HEK293 (cell line): Measurements from ENCODE around the gene SGSM2.
A peak's percentile ranks its signal among the peaks of the same experiment; 100 is the strongest.

Source experiments
- CTCF ChIA-PET: fragments of 350-600 bp; formaldehyde crosslinking; extraction: SDS; loops from one replicate; lab custom pipeline; 2021; ENCODE audit warnings: antibody characterized with exemption; lab: Yijun Ruan, JAX
- POLR2A ChIA-PET: fragments of 300-600 bp; formaldehyde crosslinking; extraction: SDS; loops from one replicate; lab custom pipeline; 2020; ENCODE audit warnings: antibody characterized with exemption, inconsistent platforms; lab: Yijun Ruan, JAX
- H3K27ac ChIP-seq: fragments of 200-500 bp; sonication (Bioruptor generic); 2 replicates; pipeline ENCODE4 v1.5.1; 2014; ENCODE audit warnings: low read depth, low read length, control low read depth, inconsistent platforms; ENCODE audit errors: extremely low read depth
- H3K36me3 ChIP-seq, 2 experiments: fragments of 200-500 bp in 1 of 2; sonication (Bioruptor generic) in 1 of 2; 1 replicate in 1 of 2; 2 replicates in 1 of 2; pipeline ENCODE4 v1.5.1; 2014 to 2017; ENCODE audit warnings: inconsistent platforms in 2 of 2, low read length in 2 of 2; ENCODE audit not compliant: control insufficient read depth in 2 of 2, insufficient read depth in 1 of 2
- H3K4me1 ChIP-seq: fragments of 200-500 bp; sonication (Bioruptor generic); 2 replicates; pipeline ENCODE4 v1.5.1; 2014; ENCODE audit warnings: mild to moderate bottlenecking, low read length, inconsistent platforms; ENCODE audit not compliant: control insufficient read depth, insufficient read depth
- H3K4me3 ChIP-seq: 2 replicates; pipeline ENCODE4 v1.5.1; 2011; ENCODE audit warnings: low read depth, mild to moderate bottlenecking, control low read depth, low read length, moderate library complexity
- H3K9me3 ChIP-seq: fragments of 200-500 bp; sonication (Bioruptor generic); 2 replicates; pipeline ENCODE4 v1.5.1; 2014; ENCODE audit warnings: low read depth, low read length, inconsistent platforms; ENCODE audit not compliant: control insufficient read depth, insufficient read depth
- GLI4 ChIP-seq: fragments of 450-650 bp; formaldehyde crosslinking; IDR thresholded peaks from 2 replicates; pipeline ENCODE4 v1.5.1; 2016; ENCODE audit warnings: missing biosample characterization, missing genetic modification characterization
- IKZF3 ChIP-seq: fragments of 450-650 bp; IDR thresholded peaks from 2 replicates; pipeline ENCODE4 v1.5.0; 2018; ENCODE audit warnings: missing biosample characterization, mild to moderate bottlenecking, missing genetic modification characterization, moderate library complexity
- KLF10 ChIP-seq: fragments of 450-650 bp; IDR thresholded peaks from 2 replicates; pipeline ENCODE4 v1.5.1; 2018; ENCODE audit warnings: missing biosample characterization, mild to moderate bottlenecking, missing genetic modification characterization
- KLF8 ChIP-seq: fragments of 450-650 bp; formaldehyde crosslinking; IDR thresholded peaks from 2 replicates; pipeline ENCODE4 v1.5.1; 2016; ENCODE audit warnings: missing biosample characterization, missing genetic modification characterization
- MYNN ChIP-seq: fragments of 450-650 bp; formaldehyde crosslinking; IDR thresholded peaks from 2 replicates; pipeline ENCODE4 v1.5.1; 2016; ENCODE audit warnings: missing biosample characterization, missing genetic modification characterization, borderline replicate concordance
- SCRT2 ChIP-seq: fragments of 450-650 bp; formaldehyde crosslinking; IDR thresholded peaks from 2 replicates; pipeline ENCODE4 v1.5.1; 2016; ENCODE audit warnings: missing biosample characterization, missing genetic modification characterization
- ZBTB48 ChIP-seq: fragments of 450-650 bp; formaldehyde crosslinking; IDR thresholded peaks from 2 replicates; pipeline ENCODE4 v1.5.1; 2016; ENCODE audit warnings: missing biosample characterization, missing genetic modification characterization
- ZBTB8A ChIP-seq: fragments of 450-650 bp; formaldehyde crosslinking; IDR thresholded peaks from 2 replicates; pipeline ENCODE4 v1.5.1; 2016; ENCODE audit warnings: missing biosample characterization, missing genetic modification characterization
- ZEB2 ChIP-seq: fragments of 450-650 bp; formaldehyde crosslinking; IDR thresholded peaks from 2 replicates; pipeline ENCODE4 v1.5.1; 2016; ENCODE audit warnings: missing biosample characterization, missing genetic modification characterization
- ZNF19 ChIP-seq: fragments of 450-650 bp; formaldehyde crosslinking; IDR thresholded peaks from 2 replicates; pipeline ENCODE4; 2016; ENCODE audit warnings: missing biosample characterization, missing genetic modification characterization, low read depth
- ZNF366 ChIP-seq: fragments of 450-650 bp; formaldehyde crosslinking; conservative IDR thresholded peaks from 2 replicates; pipeline ENCODE4 v1.5.1; 2016; ENCODE audit warnings: missing biosample characterization, missing genetic modification characterization
- ZNF37A ChIP-seq: fragments of 450-650 bp; IDR thresholded peaks from 2 replicates; pipeline ENCODE4 v1.5.1; 2018; ENCODE audit warnings: missing biosample characterization, missing genetic modification characterization
- ZNF629 ChIP-seq: fragments of 450-650 bp; formaldehyde crosslinking; IDR thresholded peaks from 2 replicates; pipeline ENCODE4 v1.5.1; 2017; ENCODE audit warnings: missing biosample characterization, missing genetic modification characterization
- ZNF654 ChIP-seq: fragments of 450-650 bp; formaldehyde crosslinking; IDR thresholded peaks from 2 replicates; pipeline ENCODE4 v1.5.1; 2016; ENCODE audit warnings: low read depth, missing biosample characterization, missing genetic modification characterization
- ZNF677 ChIP-seq: fragments of 450-650 bp; IDR thresholded peaks from 2 replicates; pipeline ENCODE4 v1.5.0; 2018; ENCODE audit warnings: missing biosample characterization, mild to moderate bottlenecking, missing genetic modification characterization, moderate library complexity
- TF ChIP-seq, protein P1 (sequence below): fragments of 450-650 bp; formaldehyde crosslinking; IDR thresholded peaks from 2 replicates; pipeline ENCODE4 v1.5.1; 2016; ENCODE audit warnings: missing biosample characterization, missing genetic modification characterization, borderline replicate concordance
- TF ChIP-seq, protein P2 (sequence below): fragments of 450-650 bp; formaldehyde crosslinking; IDR thresholded peaks from 2 replicates; pipeline ENCODE4 v1.5.1; 2016; ENCODE audit warnings: missing biosample characterization, missing genetic modification characterization
- TF ChIP-seq, protein P3 (sequence below): fragments of 450-650 bp; formaldehyde crosslinking; IDR thresholded peaks from 2 replicates; pipeline ENCODE4 v1.5.1; 2016; ENCODE audit warnings: missing biosample characterization, missing genetic modification characterization
- TF ChIP-seq, protein P4 (sequence below): sonication (generic); formaldehyde crosslinking; IDR thresholded peaks from 2 replicates; pipeline ENCODE4 v1.8.1; 2022; ENCODE audit warnings: mild to moderate bottlenecking, moderate library complexity, missing genetic modification reagents

The SGSM2 gene

DNA sequence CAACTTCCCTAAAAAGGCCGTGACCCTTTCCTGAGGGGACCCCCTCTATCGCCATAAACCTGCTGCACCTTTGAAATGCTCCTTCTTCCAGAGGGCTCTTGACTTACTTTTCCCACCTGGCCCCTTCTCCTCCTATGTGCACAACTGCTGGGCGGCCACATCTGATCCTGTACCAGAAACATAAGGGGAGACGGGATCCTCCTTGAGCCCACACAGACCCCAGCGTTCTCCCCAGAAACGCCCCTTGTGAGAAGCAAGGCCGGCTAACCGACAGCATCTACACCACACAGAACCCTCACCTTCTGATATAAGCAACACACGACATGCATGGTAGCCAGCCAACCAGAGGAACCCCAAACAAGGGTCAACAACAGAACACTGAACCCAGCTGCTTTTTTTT is 77.8 kb downstream of the SGSM2 start (continued):
- TF ChIP-seq, protein P1, sequence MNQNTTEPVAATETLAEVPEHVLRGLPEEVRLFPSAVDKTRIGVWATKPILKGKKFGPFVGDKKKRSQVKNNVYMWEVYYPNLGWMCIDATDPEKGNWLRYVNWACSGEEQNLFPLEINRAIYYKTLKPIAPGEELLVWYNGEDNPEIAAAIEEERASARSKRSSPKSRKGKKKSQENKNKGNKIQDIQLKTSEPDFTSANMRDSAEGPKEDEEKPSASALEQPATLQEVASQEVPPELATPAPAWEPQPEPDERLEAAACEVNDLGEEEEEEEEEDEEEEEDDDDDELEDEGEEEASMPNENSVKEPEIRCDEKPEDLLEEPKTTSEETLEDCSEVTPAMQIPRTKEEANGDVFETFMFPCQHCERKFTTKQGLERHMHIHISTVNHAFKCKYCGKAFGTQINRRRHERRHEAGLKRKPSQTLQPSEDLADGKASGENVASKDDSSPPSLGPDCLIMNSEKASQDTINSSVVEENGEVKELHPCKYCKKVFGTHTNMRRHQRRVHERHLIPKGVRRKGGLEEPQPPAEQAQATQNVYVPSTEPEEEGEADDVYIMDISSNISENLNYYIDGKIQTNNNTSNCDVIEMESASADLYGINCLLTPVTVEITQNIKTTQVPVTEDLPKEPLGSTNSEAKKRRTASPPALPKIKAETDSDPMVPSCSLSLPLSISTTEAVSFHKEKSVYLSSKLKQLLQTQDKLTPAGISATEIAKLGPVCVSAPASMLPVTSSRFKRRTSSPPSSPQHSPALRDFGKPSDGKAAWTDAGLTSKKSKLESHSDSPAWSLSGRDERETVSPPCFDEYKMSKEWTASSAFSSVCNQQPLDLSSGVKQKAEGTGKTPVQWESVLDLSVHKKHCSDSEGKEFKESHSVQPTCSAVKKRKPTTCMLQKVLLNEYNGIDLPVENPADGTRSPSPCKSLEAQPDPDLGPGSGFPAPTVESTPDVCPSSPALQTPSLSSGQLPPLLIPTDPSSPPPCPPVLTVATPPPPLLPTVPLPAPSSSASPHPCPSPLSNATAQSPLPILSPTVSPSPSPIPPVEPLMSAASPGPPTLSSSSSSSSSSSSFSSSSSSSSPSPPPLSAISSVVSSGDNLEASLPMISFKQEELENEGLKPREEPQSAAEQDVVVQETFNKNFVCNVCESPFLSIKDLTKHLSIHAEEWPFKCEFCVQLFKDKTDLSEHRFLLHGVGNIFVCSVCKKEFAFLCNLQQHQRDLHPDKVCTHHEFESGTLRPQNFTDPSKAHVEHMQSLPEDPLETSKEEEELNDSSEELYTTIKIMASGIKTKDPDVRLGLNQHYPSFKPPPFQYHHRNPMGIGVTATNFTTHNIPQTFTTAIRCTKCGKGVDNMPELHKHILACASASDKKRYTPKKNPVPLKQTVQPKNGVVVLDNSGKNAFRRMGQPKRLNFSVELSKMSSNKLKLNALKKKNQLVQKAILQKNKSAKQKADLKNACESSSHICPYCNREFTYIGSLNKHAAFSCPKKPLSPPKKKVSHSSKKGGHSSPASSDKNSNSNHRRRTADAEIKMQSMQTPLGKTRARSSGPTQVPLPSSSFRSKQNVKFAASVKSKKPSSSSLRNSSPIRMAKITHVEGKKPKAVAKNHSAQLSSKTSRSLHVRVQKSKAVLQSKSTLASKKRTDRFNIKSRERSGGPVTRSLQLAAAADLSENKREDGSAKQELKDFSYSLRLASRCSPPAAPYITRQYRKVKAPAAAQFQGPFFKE (tag by site-specific recombination) = no peak
- TF ChIP-seq ZNF677 (tag by site-specific recombination) (no peak), ZBTB8A (tag by site-specific recombination) (no peak), ZNF19 (tag by site-specific recombination) (no peak)

DNA sequence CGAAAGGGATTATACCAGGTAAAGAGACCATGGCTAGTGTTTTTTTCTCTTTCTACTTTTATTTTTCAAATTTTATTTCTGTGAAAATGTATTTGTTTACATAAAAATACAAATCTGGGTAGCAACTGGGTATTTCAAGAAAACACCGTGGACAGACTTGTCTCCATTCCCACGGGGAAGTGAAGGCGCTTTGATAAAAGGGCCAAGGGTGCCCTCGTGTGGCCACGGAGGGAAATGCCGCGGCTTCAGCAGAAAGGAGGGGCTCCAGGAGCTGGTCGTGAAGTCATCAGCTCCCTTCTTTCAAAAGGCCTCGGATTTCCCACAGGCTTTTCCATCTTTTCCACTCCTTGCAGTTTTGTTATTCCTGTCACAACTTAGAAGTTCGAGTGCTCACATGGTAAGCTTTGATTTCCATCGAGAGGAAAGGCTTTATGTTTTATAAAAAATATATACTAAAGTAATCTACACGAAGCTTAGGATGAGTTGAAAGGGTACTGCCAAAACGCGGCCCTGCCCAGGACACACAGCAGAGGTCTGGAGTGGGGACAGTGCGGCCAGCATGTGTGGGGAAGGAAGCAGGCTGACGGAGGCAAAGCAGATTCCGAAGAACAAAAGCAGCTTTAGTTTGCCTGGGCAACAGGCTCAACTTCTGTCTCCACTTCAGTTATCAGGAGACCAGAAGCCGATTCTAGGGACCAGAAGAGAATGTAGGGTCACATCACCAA is 78.9 kb downstream of the SGSM2 start:
- no peak overlapping the region for H3K27ac ChIP-seq
- ChIA-PET POLR2A (interaction anchor here (1.0 to 3.1 kb wide), 8 partner anchors 15 to 177 kb away, joined by 4 to 42 read pairs (median 6); partner anchors contain the start of genes METTL16, PAFAH1B1, SGSM2 and SMG6), CTCF (interaction anchor here (0.6 to 6.3 kb wide), 57 partner anchors 11 to 761 kb away, joined by 3 to 470 read pairs (median 4); partner anchors contain the start of genes HIC1, METTL16 and TSR1)
- TF ChIP-seq, protein P2, sequence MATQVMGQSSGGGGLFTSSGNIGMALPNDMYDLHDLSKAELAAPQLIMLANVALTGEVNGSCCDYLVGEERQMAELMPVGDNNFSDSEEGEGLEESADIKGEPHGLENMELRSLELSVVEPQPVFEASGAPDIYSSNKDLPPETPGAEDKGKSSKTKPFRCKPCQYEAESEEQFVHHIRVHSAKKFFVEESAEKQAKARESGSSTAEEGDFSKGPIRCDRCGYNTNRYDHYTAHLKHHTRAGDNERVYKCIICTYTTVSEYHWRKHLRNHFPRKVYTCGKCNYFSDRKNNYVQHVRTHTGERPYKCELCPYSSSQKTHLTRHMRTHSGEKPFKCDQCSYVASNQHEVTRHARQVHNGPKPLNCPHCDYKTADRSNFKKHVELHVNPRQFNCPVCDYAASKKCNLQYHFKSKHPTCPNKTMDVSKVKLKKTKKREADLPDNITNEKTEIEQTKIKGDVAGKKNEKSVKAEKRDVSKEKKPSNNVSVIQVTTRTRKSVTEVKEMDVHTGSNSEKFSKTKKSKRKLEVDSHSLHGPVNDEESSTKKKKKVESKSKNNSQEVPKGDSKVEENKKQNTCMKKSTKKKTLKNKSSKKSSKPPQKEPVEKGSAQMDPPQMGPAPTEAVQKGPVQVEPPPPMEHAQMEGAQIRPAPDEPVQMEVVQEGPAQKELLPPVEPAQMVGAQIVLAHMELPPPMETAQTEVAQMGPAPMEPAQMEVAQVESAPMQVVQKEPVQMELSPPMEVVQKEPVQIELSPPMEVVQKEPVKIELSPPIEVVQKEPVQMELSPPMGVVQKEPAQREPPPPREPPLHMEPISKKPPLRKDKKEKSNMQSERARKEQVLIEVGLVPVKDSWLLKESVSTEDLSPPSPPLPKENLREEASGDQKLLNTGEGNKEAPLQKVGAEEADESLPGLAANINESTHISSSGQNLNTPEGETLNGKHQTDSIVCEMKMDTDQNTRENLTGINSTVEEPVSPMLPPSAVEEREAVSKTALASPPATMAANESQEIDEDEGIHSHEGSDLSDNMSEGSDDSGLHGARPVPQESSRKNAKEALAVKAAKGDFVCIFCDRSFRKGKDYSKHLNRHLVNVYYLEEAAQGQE (tag by site-specific recombination) = no peak
- 0 out of 2 replicates have a peak, but pooled peaks have one; percentile 29 for TF ChIP-seq ZNF629 (tag by site-specific recombination)
- no peak for TF ChIP-seq GLI4
- peak; percentile 33; the same call in 1 of the 2 replicates for TF ChIP-seq KLF8
- 0 out of 2 replicates have a peak, but pooled peaks have one; percentile 1 for TF ChIP-seq ZNF37A (tag by site-specific recombination)
- TF ChIP-seq, protein P3, sequence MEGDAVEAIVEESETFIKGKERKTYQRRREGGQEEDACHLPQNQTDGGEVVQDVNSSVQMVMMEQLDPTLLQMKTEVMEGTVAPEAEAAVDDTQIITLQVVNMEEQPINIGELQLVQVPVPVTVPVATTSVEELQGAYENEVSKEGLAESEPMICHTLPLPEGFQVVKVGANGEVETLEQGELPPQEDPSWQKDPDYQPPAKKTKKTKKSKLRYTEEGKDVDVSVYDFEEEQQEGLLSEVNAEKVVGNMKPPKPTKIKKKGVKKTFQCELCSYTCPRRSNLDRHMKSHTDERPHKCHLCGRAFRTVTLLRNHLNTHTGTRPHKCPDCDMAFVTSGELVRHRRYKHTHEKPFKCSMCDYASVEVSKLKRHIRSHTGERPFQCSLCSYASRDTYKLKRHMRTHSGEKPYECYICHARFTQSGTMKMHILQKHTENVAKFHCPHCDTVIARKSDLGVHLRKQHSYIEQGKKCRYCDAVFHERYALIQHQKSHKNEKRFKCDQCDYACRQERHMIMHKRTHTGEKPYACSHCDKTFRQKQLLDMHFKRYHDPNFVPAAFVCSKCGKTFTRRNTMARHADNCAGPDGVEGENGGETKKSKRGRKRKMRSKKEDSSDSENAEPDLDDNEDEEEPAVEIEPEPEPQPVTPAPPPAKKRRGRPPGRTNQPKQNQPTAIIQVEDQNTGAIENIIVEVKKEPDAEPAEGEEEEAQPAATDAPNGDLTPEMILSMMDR = peak; percentile 65
- no peak for TF ChIP-seq ZBTB48 (tag by site-specific recombination)
- TF ChIP-seq SCRT2 = no peak
- TF ChIP-seq IKZF3 (tag by site-specific recombination) = 0 out of 2 replicates have a peak, but pooled peaks have one; percentile 13
- 0 out of 2 replicates have a peak, but pooled peaks have one; percentile 22 for TF ChIP-seq ZEB2
- peak; percentile 62; the same call in 1 of the 2 replicates for TF ChIP-seq KLF10
- TF ChIP-seq, protein P4, sequence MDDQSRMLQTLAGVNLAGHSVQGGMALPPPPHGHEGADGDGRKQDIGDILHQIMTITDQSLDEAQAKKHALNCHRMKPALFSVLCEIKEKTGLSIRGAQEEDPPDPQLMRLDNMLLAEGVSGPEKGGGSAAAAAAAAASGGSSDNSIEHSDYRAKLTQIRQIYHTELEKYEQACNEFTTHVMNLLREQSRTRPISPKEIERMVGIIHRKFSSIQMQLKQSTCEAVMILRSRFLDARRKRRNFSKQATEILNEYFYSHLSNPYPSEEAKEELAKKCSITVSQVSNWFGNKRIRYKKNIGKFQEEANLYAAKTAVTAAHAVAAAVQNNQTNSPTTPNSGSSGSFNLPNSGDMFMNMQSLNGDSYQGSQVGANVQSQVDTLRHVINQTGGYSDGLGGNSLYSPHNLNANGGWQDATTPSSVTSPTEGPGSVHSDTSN (CRISPR knock-in tag) = no peak
- no peak for TF ChIP-seq MYNN (tag by site-specific recombination)
- TF ChIP-seq ZNF366 (tag by site-specific recombination) = 0 out of 2 replicates have a peak, but pooled peaks have one; percentile 23
- peak; percentile 92 for TF ChIP-seq ZNF654 (tag by site-specific recombination)
- no peaks in the 10 kb centered on the region for H3K9me3 ChIP-seq
- H3K4me3 ChIP-seq = no peak overlapping the region
- H3K4me1 ChIP-seq = no peaks in the 10 kb centered on the region
- H3K36me3 ChIP-seq = peaks cover 18 to 53% of the 10 kb centered on the region in 2 experiments; a peak in 2 of 3 replicates
